RWPE1 (cell line): Measurements from ENCODE around the gene NAXE.

Experiments used
- CTCF ChIA-PET: fragments of 350-600 bp; sonication (Branson Sonifier 250); formaldehyde crosslinking; extraction: SDS; loops from one replicate; lab custom pipeline; 2021; lab: Yijun Ruan, JAX
- POLR2A ChIA-PET: fragments of 400-600 bp; formaldehyde crosslinking; extraction: SDS; loops from one replicate; lab custom pipeline; 2020; ENCODE audit warnings: antibody characterized with exemption; ENCODE audit not compliant: low non-redundant PET; lab: Yijun Ruan, JAX
- DNase-seq: peaks from one replicate; pipeline ENCODE4 v3.0.0; 2012; ENCODE audit warnings: low spot score
- H3K27ac ChIP-seq: fragments of 450-650 bp; 2 replicates; pipeline ENCODE4 v1.5.1; 2017
- TF ChIP-seq, protein P1 (sequence below): fragments of 450-650 bp; conservative IDR thresholded peaks from 2 replicates; pipeline ENCODE4 v1.5.1; 2017; ENCODE audit warnings: low read depth, mild to moderate bottlenecking

The NAXE gene

DNA sequence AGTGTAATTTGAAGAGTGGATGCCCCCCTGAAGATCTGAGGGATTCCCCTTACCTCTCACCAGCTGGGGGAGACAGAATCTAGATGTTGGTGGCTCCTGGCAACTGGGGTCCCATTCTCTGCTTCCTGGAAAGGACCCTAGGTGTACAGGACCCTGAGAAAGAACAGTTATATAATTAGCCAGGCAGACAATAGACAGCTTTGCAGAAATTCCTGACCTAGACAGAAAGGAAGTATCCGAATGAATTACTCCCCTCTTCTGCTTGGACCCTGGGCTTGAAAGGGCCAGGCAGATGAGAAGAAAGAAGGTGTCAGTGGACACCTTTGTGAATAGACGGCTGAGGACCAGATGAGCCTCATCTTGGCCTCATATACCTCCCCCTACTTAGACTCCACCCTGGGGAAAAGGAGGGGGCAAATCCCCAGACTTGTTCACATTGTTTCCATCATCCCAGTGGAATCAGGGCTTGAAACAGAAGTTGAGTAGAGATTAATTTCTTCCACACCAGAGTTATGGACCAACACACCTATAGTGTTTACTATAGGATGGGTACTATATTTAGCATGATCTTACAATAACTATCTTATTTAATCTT, 17.4 kb upstream of the NAXE start:
- no peak for DNase-seq
- CTCF ChIA-PET, result interaction anchor here (0.6 kb wide), 1 partner anchor 180 kb away, joined by 4 read pairs; no protein-coding TSS in a partner anchor
- TF ChIP-seq, protein P1, sequence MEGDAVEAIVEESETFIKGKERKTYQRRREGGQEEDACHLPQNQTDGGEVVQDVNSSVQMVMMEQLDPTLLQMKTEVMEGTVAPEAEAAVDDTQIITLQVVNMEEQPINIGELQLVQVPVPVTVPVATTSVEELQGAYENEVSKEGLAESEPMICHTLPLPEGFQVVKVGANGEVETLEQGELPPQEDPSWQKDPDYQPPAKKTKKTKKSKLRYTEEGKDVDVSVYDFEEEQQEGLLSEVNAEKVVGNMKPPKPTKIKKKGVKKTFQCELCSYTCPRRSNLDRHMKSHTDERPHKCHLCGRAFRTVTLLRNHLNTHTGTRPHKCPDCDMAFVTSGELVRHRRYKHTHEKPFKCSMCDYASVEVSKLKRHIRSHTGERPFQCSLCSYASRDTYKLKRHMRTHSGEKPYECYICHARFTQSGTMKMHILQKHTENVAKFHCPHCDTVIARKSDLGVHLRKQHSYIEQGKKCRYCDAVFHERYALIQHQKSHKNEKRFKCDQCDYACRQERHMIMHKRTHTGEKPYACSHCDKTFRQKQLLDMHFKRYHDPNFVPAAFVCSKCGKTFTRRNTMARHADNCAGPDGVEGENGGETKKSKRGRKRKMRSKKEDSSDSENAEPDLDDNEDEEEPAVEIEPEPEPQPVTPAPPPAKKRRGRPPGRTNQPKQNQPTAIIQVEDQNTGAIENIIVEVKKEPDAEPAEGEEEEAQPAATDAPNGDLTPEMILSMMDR, result no peak
- POLR2A ChIA-PET, result no interaction called here
- no peak overlapping the region for H3K27ac ChIP-seq

DNA sequence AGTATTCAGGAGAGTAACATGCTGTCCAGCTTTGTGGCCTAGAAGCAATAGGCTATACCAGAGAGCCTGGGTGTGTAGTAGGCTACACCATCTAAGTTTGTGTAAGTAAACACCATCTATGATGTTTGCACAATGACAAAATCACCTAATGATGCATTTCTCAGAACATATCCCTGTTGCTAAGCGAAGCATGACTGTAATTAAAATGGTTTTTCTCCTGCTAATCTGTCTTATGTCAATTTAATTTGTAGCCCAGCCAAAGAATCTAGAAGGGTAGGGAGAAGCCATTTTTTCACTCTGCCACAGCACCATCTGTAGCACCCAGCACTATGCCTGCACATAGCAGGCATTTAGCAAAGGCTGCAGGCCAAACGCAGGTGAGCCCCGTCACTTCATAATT, 14.0 kb upstream of the NAXE start:
- TF ChIP-seq, protein P1, result no peak
- no peak overlapping the region for H3K27ac ChIP-seq
- no peak for DNase-seq
- POLR2A ChIA-PET, result no interaction called here
- CTCF ChIA-PET, result no interaction called here

DNA sequence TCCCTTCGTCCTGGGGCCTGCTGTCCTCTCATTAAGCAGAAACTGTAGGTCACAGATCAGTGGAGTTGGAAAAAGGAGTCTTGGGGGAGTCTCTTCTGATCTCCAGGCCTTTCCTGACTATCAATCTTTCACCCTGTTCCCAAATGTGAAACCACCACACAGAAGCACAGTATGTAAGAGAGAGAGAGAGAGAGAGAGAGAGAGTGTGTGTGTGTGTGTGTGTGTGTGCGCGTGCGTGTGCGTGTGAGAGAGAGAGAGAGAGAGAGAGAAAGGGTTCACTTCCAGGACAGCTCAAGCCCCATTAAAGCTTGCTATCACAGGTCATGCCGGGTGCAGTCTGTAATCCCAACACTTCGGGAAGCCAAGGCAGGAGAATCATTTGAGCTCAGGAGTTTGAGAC, 13.5 kb upstream of the NAXE start:
- no peak overlapping the region for H3K27ac ChIP-seq
- no peak for DNase-seq
- TF ChIP-seq, protein P1, result no peak
- CTCF ChIA-PET, result interaction anchor here (1.1 kb wide), 1 partner anchor 30 kb away, joined by 3 read pairs; no protein-coding TSS in a partner anchor
- POLR2A ChIA-PET, result no interaction called here

DNA sequence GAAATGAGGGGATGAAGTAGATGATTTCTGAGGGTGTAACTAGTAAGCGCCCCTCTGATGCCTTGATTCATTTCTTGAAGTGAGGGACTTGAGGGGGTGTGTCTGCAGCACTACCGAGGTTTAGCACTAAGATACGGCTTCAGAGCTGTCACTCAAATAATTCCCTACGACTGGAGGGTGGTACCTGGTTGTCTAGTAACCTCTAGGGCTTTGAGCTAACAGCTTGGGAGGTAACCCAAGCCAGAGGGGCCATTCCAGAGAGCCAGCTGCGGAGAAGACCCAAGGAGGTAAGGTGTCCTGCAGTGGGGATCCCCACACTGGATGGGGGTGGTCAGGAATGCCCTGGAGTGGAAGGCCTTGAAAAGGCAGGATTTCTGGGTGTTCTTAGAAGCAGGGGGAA, 12.1 kb upstream of the NAXE start, which contains the start of gene TTC24:
TTC24 (plus strand) TSS at position 252 of the 400 bp plus-strand sequence. CDS start 1,642 bp downstream, outside the sequence.
- no peak within 1 kb of the TSS for H3K27ac ChIP-seq
- DNase-seq, result no peak
- ChIA-PET POLR2A (interaction anchor here (1.1 kb wide), 1 partner anchor 12 kb away, joined by 3 read pairs; the partner anchor contains the start of gene NAXE), CTCF (interaction anchor here (0.6 to 0.9 kb wide), 4 partner anchors 8 to 78 kb away, joined by 3 to 5 read pairs (median 3); no protein-coding TSS in a partner anchor)
- TF ChIP-seq, protein P1, result no peak

DNA sequence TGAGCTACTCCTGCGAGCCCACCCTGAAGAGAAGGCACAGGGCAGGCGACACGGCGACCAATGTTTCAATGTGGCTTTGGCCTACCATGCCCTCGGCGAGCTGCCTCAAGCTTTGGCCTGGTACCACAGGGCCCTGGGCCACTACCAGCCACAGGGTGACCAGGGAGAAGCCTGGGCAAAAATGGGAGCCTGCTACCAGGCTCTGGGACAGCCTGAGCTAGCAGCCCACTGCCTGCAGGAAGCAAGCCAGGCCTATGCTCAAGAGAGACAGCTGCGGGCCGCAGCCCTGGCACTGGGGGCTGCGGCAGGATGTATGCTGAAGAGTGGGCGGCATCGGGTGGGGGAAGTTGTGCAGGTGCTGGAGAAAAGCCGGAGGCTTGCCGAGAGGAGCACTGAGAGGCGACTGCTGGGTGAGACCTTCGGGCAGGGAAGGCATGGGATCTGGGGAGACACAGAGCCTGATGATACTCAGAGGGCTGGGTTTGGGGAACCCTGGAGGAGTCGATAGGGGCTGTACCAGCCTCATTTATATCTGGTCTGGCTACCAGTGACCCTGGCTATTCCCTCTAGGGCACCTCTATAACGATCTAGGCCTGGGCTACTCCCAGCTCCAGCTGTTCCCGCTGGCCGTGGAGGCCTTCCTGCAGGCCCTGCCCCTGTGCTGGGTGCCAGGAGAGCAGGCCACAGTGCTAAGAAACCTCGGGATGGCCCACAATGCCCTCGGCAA, 9.8 kb upstream of the NAXE start:
- TF ChIP-seq, protein P1, result no peak
- POLR2A ChIA-PET, result interaction anchor here (0.5 kb wide), 1 partner anchor 76 kb away, joined by 4 read pairs; no protein-coding TSS in a partner anchor
- no peak for DNase-seq
- CTCF ChIA-PET, result interaction anchor here (0.5 to 2.9 kb wide), 3 partner anchors 27 to 551 kb away, joined by 3 to 11 read pairs (median 6); no protein-coding TSS in a partner anchor
- no peak overlapping the region for H3K27ac ChIP-seq

DNA sequence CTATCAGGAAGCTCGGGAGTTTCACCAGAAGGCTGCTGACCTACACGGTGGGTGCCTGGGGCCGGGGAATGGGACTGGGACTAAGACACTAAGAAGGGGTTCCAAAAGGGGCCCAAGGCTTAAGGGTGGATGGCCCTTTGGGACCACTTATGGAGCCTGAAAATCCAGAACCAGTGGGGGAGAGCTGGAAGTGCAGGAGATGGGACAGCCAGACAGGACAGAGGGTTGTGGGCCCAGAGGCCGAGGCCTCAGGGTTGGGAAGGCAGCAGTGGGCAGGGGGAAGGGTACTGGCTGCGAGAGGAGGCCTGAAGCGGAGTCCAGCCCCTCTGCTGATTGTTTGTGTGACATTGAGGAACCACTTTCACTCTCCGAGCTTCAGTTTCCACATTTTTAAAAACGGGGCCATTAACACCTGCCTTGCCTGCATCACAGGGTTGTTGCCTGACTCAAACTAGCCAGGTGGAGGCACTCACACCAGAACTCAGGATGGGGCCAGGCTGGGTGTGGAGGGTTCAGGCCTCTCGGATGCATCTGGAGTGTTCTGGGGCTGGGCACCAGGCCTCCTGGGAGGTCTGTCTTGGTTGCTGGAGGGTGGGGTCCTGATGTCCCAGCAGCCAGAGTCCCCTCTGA, 9.1 kb upstream of the NAXE start:
- H3K27ac ChIP-seq, result no peak overlapping the region
- DNase-seq, result no peak
- CTCF ChIA-PET, result interaction anchor here (0.6 to 2.9 kb wide), 3 partner anchors 26 to 126 kb away, joined by 3 to 11 read pairs (median 6); no protein-coding TSS in a partner anchor
- POLR2A ChIA-PET, result interaction anchor here (0.5 kb wide), 1 partner anchor 77 kb away, joined by 4 read pairs; no protein-coding TSS in a partner anchor
- TF ChIP-seq, protein P1, result no peak
